GM12874 (cell line): ENCODE data around the gene MT4.

Source experiments
- CTCF ChIP-seq: IDR thresholded peaks from 2 replicates; pipeline ENCODE4 v1.5.1; 2011; ENCODE audit warnings: low read depth, mild to moderate bottlenecking, control low read depth, low read length, moderate library complexity; ENCODE audit not compliant: insufficient read depth

Gene MT4

DNA sequence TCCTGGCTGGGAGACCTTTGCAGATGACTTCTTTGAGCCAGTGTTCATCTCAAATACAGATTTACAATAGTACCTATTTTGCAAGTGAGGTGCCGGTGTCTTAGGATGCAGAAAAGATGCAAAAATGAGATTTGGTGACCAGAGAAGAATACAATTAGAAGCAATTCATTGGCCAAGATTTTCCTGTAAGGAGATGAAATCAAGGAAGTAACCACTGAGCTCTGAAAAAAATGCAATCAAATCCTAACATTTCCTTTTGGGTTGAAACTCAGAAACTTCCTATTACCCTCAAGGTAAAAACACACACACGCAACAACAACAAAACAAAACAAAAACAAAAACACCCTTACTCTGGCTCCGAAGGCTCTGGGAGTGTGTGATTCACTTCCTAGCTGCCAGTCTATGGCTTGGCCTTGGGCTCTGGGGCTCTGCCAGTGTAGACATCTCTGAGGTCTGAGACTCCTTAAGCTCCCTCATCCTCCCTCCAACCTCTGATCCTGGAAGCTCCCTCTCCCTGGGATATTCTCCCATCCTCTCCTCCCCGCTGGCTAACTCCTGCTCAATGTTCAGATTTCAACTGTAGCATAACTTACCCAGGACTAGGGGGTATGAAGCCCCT, 16.8 kb upstream of the MT4 start:
- TF ChIP-seq CTCF: no peak

GRCh38 chr16:56549161-56549560, 15.7 kb upstream of the MT4 start:
- TF ChIP-seq CTCF: no peak

- TF ChIP-seq CTCF: no peak
Measured at GRCh38 chr16:56549744-56550385, 15.0 kb upstream of the MT4 start.

DNA sequence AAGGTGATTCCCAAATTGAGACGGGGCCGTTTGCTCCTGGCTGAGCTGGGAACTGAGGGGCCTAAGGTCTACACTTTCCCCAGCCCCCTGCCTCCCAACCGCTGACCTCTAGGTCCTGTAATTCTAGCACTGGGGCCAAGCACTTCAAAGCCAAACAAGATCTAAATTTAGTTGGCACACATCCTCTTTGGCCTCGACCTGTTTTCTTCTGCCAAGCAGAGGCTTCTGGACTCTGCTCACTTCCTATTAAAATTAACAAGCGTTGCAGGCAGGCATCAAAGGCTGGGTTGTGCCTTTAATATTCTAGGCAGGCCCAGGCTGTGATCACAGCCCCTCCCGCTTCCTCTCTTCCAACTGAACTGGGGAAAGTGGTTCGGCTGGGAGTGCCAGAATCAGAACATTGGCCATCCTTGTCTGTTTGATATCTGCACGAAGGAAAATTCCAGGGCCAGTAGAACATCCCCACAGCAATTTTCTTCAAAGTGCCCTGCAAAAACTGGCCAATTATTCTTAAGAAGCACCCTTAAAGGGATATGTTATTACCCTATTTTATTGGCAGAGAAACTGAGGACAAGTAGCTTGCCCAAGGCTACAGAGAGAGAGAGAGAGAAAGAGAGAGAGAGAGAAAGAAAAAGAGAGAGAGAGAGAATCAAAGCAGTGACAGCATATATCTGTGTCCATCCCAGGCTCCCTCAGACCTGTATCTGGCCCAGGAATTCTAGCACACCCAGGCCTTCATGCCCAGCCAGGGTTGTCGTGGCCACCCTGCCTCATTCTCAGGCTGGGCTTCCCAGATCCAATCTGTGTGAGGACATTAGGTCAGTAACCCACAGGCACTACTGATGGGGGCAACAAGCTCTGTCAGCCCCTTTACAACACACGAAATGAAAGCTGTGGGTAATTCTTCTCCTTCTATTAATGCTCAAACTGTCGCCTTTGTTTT, 12.8 kb upstream of the MT4 start:
- no peak for TF ChIP-seq CTCF

DNA sequence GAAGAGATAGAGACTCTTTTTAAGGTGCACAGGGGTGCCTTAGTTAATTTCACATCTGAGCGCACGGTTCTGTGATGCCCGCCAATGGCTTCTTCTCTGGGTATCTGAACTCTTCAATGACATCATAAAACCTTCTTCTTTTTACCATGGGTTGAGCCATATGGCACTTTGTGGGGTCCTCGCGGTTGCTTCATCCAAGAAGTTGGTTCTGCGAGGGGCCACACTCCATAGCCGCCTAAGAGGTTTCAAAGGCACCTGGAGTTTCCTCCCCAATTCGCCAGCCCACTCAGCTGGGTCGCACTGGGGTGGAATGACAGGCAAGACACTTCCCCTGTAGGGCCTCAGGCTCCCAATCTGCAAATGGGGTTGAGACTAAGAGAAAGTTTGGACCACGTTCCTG, 10.4 kb upstream of the MT4 start:
- no peak for TF ChIP-seq CTCF

DNA sequence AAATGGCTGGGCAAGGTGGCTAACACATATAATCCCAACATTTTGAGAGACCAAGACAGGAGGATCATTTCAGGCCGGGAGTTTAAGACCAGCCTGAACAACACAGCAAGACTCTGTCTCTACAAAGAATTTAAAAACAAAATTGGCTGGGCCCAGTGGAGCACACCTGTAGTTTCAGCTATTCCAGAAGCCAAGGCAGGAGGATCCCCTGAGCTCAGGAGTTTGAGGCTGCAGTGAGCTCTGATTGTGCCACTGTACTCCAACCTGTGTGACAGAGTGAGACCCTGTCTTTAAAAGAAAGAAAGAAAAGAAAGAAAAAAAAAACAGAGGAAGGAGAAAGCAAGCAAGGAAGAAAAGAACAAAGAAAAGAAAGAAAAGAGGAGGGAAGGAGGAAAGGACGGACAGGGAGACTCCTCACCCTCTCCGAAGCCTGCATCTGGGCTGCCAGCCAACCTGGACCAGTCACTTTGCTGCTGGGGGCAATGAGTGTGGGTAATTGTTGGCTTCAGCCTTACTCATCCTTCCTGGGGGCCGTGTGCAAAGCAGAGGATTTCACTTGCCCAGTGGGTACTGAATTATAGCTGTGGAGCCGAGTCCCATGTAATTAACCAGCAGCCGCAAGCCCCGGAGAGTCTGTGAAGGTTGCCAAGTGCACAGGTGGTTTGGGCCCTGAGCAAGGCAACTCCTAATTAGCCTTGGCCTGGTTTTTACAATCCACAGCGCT, 6.7 kb upstream of the MT4 start:
- TF ChIP-seq CTCF: no peak

DNA sequence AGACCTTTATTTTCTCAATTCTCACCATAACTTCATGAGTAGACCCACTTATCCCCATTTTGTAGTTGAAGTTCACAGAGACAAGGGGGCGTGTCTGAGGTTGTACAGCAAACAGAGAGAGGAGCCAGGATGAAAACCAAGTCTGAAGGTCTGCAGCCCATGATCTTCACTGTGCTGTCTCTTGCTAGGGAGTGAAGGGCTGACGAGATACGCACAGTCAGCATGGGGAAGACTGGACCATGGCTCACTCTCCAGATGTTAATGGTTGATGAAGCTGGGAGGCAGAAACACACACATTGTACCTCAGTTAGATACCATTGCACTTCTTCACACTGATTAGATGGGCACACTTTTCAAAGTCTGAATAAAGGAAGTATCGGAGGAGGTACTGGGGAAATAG, 5.8 kb upstream of the MT4 start:
- TF ChIP-seq CTCF: no peak
